ENCODE results near the gene ANKRD27. TPM values are rescaled to one million over a fixed set of nuclear protein-coding genes. Genes with fewer than 3 reads are reported as not detected.

The ANKRD27 gene
- polyA plus RNA-seq, 1 of the 3 experiments (the other 2 are of a cell fraction), result 16.5 TPM

DNA sequence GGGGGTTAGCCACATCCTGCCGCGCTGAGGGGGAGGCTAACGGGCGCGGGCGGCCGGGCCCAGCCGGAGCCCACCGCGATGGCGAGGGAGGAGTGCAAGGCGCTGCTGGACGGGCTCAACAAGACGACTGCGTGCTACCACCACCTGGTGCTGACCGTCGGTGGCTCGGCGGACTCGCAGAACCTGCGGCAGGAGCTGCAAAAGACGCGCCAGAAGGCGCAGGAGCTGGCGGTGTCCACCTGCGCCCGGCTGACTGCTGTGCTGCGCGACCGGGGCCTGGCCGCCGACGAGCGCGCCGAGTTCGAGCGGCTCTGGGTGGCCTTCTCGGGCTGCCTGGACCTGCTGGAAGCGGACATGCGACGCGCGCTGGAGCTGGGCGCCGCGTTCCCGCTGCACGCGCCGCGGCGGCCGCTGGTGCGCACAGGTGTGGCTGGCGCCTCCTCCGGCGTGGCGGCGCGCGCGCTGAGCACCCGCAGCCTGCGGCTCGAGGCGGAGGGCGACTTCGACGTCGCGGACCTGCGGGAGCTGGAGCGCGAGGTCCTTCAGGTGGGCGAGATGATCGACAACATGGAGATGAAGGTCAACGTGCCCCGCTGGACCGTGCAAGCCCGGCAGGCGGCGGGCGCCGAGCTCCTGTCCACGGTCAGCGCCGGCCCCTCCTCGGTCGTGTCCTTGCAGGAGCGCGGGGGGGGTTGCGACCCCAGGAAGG lies 1.4 kb upstream of the ANKRD27 start:
- WGBS (ENCODE audit: low lambda C conversion rate), result 4% methylated on average over 14 of the region's 93 CpGs
- TF ChIP-seq GATA2 (CRISPR knock-in tag; IDR thresholded peaks at IDR 0.05) (no peak), FOXM1 (IDR thresholded peaks at IDR 0.05; ENCODE audit: low read depth) (no peak)
- CTCF ChIA-PET, result interaction anchor here (0.8 to 2.1 kb wide), 3 partner anchors 15 to 95 kb away, joined by 3 to 8 read pairs (median 6); partner anchors contain the start of genes NUDT19 and PDCD5
- Histone ChIP-seq H4K20me1 (ENCODE audit: insufficient read depth) (peaks cover 29% of the 10 kb centered on the region), H3F3A (replicated peaks; ENCODE audit: insufficient read depth) (peaks cover 3% of the 10 kb centered on the region), H3K4me2 (peak overlapping the region; percentile 99), H3K4me1 (ENCODE audit: control insufficient read depth in 1 of 2, insufficient read depth in 2 of 2, low read depth in 1 of 2, low read length in 1 of 2) (peaks cover 0 to 21% of the 10 kb centered on the region in 2 experiments; a peak in 2 of 4 replicates), H2AFZ (ENCODE audit: low read depth) (peak overlapping the region; percentile 99; the same call in 1 of the 2 replicates), H3K9me2 (no peaks in the 10 kb centered on the region), H3K4me3 (ENCODE audit: low read depth in 2 of 2, low read length in 1 of 2) (peak overlapping the region; percentile 83 to 93), H3K27ac (ENCODE audit: low read depth in 2 of 2, low read length in 1 of 2) (no peak overlapping the region), H3K9me3 (no peaks in the 10 kb centered on the region), H3K79me2 (ENCODE audit: insufficient read depth) (peaks cover 35% of the 10 kb centered on the region), H3K9ac (no peak overlapping the region), H3K36me3 (replicated peaks in 1 of 2; ENCODE audit: control insufficient read depth in 1 of 2, insufficient read depth in 2 of 2, low read length in 1 of 2) (no peaks in the 10 kb centered on the region), H3K27me3 (ENCODE audit: insufficient read depth) (peaks cover 9% of the 10 kb centered on the region)
- POLR2A ChIA-PET, result interaction anchor here (0.9 kb wide), 1 partner anchor 15 kb away, joined by 6 read pairs; the partner anchor contains the start of gene NUDT19
- DNase-seq, result peak; percentile 55

DNA sequence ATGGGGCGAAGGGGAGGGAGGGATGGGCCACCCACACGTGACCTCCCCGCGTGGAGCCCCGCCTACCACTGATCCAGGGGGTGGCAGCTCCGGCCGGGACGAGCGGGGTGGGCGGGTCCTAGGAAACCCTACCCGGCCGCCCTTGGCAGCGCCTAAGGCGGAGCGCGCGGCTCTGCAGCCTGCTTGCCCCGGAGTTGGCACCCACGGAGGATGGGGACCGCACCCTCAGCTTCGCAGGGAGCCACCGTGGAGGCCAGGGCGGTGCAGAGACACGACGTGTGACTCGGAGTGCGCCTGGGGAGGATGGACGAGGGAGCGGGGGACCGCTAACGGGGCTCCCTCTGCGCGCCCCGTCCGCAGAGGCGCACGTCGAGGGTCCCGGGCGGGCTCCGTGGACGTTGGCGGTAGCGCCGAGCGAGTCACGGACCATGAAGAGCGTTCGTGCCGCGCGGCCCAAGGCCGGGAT lies 773 bp upstream of the ANKRD27 start, which contains the start of gene RGS9BP:
TSS of gene RGS9BP (plus strand) at position 129 of the 466 bp plus-strand sequence. CDS start 416 bp downstream, outside the sequence.
- peak within 1 kb of the TSS; percentile 55 to 65; a peak in 2 of 4 replicates for H3K27ac ChIP-seq (ENCODE audit: low read depth in 2 of 2, low read length in 1 of 2)
- DNase-seq, result peak; percentile 88

More for the DNA sequence above, 773 bp upstream of the ANKRD27 start, which contains the start of gene RGS9BP:
- peaks cover 35% of the 10 kb centered on the region for H4K20me1 ChIP-seq (ENCODE audit: insufficient read depth)
- CTCF ChIA-PET, result interaction anchor here (2.1 to 2.5 kb wide), 2 partner anchors 16 to 76 kb away, joined by 7 to 8 read pairs; partner anchors contain the start of gene NUDT19
- peak within 1 kb of the TSS; percentile 99 for H2AFZ ChIP-seq (ENCODE audit: low read depth)
- H3K4me2 ChIP-seq, result peak within 1 kb of the TSS; percentile 99
- peak within 1 kb of the TSS; percentile 74 for H3K9ac ChIP-seq
- no peaks in the 10 kb centered on the region for H3K9me3 ChIP-seq
- peak within 1 kb of the TSS; percentile 83 to 93 for H3K4me3 ChIP-seq (ENCODE audit: low read depth in 2 of 2, low read length in 1 of 2)
- no peaks in the 10 kb centered on the region for H3K9me2 ChIP-seq
- H3K36me3 ChIP-seq (replicated peaks in 1 of 2; ENCODE audit: control insufficient read depth in 1 of 2, insufficient read depth in 2 of 2, low read length in 1 of 2), result no peaks in the 10 kb centered on the region
- H3K4me1 ChIP-seq (ENCODE audit: control insufficient read depth in 1 of 2, insufficient read depth in 2 of 2, low read depth in 1 of 2, low read length in 1 of 2), result peaks cover 0 to 21% of the 10 kb centered on the region in 2 experiments; a peak in 2 of 4 replicates
- peaks cover 3% of the 10 kb centered on the region for H3F3A ChIP-seq (replicated peaks; ENCODE audit: insufficient read depth)
- POLR2A ChIA-PET, result interaction anchor here (0.8 to 1.0 kb wide), 2 partner anchors 18 to 25 kb away, joined by 3 read pairs; no protein-coding TSS in a partner anchor
- 5% methylated on average over 36 of the region's 53 CpGs for WGBS (ENCODE audit: low lambda C conversion rate)
- peaks cover 41% of the 10 kb centered on the region for H3K79me2 ChIP-seq (ENCODE audit: insufficient read depth)
- H3K27me3 ChIP-seq (ENCODE audit: insufficient read depth), result peaks cover 9% of the 10 kb centered on the region
- TF ChIP-seq, protein P1, sequence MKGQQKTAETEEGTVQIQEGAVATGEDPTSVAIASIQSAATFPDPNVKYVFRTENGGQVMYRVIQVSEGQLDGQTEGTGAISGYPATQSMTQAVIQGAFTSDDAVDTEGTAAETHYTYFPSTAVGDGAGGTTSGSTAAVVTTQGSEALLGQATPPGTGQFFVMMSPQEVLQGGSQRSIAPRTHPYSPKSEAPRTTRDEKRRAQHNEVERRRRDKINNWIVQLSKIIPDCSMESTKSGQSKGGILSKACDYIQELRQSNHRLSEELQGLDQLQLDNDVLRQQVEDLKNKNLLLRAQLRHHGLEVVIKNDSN (IDR thresholded peaks at IDR 0.05; ENCODE audit: borderline replicate concordance, low read depth), result peak; percentile 90
- TF ChIP-seq NFIC (IDR thresholded peaks at IDR 0.05; ENCODE audit: borderline replicate concordance) (no peak), YY1 (IDR thresholded peaks at IDR 0.05; ENCODE audit: low read depth) (no peak), MEF2A (IDR thresholded peaks at IDR 0.05; ENCODE audit: borderline replicate concordance, low read depth) (no peak), EZH2phosphoT487 (IDR thresholded peaks at IDR 0.05; ENCODE audit: borderline replicate concordance, low read depth) (no peak), SIN3A (IDR thresholded peaks at IDR 0.05; ENCODE audit: borderline replicate concordance, low read depth, low read length) (0 out of 2 replicates have a peak, but pooled peaks have one; percentile 4)
- TF ChIP-seq, protein P2, sequence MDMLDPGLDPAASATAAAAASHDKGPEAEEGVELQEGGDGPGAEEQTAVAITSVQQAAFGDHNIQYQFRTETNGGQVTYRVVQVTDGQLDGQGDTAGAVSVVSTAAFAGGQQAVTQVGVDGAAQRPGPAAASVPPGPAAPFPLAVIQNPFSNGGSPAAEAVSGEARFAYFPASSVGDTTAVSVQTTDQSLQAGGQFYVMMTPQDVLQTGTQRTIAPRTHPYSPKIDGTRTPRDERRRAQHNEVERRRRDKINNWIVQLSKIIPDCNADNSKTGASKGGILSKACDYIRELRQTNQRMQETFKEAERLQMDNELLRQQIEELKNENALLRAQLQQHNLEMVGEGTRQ (IDR thresholded peaks at IDR 0.05; ENCODE audit: borderline replicate concordance, low read depth, low read length), result peak; percentile 56

All from SK-N-SH (cell line).